Activated CD4-positive, alpha-beta T cell treated with anti-CD3 and anti-CD28 coated beads, Interleukin-2, amount 50 U/mL, for 24 hours (primary cell): ENCODE data around the gene MTSS2.
"Not testable (repeated sequence)": the region's sequence is repeated elsewhere in the genome, so short reads cannot be mapped to it uniquely, and the experiment has no call there.

Experiments
- DNase-seq, 2 donors: peaks; one replicate each; pipeline ENCODE4 v3.0.0-alpha.2; 2020; ENCODE audit warnings: low read depth in 1 of 2, low spot score in 1 of 2

The MTSS2 gene

GRCh38 chr16:70675851-70676513 is 9.9 kb downstream of the MTSS2 start:
- DNase-seq, result no peak

GRCh38 chr16:70674221-70675014 is 11.4 kb downstream of the MTSS2 start:
- DNase-seq, result no peak

DNA sequence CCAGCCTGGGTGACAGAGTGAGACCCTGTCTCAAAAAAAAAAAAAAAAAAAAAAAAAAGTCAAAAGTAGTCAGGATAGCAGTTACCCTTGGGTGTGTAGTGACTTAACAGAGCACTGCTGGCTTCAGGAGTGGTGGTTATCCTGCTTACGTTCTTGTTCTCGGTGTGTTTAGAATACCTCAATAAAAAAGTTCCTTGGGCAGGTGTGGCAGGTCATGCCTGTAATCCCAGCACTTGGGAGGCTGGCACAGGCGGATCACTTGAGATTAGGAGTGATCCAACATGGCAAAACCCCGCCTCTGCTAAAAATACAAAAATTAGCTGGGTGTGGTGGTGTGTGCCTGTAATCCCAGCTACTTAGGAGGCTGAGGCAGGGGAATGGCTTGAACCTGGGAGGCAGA is 14.9 kb downstream of the MTSS2 start:
- not testable (repeated sequence) for DNase-seq

GRCh38 chr16:70670175-70670574 is 15.7 kb downstream of the MTSS2 start:
- no peak for DNase-seq

DNA sequence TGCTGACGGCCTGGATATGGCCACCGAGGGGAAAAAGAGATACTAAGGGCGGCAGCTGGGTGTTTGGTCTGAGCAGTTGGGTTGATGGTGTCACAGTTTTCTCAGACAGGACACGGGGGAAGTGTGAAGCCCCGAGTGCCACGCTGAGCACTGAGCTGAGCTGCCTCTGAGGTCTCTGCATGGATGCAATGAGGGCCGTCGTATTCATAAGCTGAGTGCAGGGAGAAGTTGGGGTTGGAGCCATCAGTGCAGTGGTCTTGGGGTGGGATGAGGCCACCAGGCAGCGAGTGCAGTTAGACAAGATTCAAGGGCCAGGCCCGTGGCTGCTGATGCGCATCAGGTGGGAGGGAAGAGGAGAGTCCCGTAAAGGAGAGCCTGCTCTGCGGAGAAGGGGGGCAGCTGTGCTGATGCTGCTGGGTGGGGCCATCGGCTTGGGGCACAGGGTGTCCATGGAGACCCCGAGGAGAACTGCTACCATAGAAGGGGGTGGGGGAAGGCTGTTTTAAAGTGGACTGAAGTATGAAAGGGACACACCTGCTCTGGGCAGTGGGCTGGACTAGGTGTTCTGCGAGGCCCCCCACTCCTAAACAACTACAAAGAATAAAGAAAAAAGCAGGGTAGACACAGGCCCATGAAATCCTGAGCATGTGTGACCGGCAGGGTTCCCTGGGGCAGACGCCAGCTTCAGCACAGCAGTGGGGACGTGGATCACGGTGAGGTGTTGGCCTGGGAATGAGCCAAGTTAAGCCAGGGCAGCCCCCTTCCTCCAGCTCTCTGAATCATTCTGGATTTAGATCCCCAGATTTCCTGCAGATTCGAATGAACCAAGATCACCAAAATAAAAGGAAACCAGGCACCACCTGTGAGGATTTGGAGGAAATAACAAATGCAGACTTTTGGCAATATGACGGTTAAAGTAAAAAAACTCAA is 19.8 kb downstream of the MTSS2 start:
- DNase-seq, result no peak

- DNase-seq, result no peak
Observed at GRCh38 chr16:70665113-70665694, 20.6 kb downstream of the MTSS2 start.

GRCh38 chr16:70664325-70665112 is 21.3 kb downstream of the MTSS2 start:
- no peak for DNase-seq

DNA sequence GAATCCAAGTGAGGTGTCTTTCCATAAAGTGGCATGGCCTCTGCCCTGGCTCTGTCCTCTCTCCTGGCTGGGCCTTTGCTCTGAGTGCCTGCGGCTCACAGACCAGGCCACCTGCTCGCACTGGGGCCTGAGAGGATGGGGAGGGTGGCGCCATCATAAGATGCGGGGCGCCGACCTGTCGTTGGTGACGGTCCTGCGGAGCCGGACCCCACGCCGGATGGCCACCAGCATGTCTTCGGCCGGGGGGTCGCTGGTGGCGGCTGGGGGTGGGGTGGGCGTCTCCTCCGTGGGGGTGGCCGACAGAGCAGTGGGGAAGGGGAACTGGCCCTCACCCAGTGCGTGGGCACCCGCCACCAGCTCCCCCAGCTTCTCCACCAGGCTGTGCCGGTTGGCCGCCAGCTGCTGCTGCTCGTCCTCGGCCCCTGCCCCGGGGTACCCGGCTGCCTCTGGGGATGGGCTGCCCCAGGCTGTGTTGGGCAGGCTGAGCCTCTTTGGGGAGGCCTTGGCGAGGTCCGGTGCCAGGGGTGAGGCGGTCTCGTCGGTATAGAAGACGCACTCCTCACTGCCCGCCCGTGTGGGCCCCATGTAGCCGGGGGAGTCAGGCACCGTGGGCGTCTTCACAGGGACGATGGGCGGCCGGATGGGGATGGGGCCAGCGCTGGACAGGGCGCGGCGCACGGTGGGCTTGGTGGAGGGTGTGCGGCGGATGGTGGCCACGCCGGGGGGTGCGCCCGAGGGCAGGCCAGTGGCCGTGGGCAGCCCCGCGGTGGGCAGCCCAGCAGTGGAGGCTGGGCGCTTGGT is 22.1 kb downstream of the MTSS2 start:
- no peak for DNase-seq

GRCh38 chr16:70662991-70663523 is 22.8 kb downstream of the MTSS2 start:
- no peak for DNase-seq

DNA sequence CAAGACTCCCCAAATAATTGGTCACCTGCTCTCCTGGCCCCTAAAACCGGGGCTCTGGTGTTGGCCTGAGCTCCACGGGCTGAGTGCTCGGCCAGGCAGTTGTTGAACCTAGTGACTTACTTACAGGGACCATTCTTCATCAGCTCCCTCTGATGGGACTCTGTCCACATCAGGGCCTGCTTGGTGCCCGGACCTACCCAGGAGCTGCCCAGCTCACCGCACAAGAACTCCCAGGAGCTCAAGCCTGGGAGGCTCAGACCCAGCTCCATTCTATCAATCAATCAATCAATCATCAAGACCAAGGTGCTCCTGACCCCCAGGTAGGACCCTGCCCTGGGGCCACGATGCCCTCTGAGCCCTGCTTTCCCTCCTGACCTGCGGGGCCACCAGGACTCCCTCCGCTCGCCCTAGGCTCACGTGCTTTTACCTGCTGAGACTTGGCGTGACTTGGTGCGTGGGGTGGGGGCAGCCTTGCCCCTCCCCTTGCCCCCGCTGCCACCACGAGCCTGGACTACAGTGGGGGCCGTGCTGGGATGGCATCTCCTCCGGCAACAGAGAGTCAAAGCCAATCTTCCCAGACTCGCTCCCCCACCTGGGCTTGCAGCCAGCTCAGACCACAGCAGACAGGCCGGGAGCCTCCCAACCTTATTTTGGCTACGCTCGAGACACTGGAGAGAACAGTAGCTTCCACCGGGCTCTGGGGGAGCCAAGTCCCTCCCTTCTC is 23.8 kb downstream of the MTSS2 start:
- DNase-seq, result no peak

DNA sequence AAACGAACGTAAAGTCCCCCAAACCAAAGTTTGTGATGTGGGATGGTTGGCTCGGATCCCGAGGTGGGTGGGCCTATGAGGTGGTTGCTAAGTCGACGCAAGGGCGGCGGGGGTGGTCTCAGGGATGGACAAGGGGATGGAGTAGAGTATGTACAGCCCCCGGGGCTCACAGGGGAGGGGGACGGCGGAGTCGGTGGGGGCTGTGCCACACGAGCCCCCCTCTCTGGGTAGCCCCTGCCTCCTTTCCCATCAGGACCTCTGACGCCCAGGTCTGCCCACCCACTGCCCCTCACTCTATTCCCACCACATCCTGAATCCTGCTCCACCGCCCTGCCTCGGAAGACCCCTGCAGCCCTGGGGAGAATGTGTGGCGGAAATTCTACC is 24.3 kb downstream of the MTSS2 start:
- no peak for DNase-seq

DNA sequence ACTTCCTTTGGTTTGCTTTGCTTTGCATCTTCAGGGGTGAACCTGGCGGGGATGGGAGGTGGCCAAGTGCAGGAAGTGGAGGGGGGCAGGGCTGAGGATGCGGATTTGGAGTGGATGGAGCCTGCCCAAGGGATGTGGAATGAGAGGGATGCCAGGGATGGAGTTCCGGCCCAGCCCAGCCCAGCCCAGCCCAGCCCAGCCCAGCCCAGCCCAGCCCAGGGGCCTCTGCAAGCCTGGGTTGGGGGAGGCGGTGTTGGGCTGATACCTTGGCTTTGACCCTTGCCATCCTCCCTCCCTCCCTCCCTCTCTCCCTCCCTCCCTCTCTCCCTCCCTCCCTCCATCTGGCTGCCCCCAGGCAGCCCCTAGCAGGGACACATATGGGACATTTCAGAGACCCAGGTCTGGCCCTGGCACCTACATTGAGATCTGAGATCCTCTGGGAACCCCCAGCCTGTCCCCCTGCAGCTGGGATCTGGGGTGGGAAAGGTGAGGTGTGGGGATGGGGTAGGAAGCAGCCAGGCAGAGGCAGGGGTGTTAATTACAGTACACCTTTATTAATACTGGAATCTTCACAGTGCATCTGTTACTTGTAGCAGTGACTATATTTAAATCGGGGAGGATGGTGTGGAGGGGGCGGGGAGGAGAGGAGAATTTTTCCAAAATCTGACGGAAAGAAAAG is 25.0 kb downstream of the MTSS2 start:
- DNase-seq, result no peak

GRCh38 chr16:70659953-70660671 is 25.7 kb downstream of the MTSS2 start:
- DNase-seq, result no peak

DNA sequence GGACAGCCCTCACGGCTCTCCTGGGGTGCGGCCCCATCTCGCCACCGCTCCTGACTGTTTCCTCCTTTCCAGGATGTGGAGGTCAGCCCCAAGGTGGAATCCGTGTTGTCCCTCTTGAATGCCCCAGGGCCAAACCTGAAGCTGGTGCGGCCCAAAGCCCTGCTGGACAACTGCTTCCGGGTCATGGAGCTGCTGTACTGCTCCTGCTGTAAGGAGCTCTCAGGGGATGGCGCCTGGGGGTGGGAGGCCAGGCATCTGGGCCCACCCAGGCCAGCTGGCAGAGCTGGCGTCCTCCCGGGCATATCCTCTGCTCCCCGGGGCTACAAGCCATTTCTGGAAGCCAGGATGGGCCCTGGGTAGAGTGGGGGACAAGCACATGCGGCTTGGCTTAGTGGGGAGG is 26.3 kb downstream of the MTSS2 start:
- DNase-seq, result no peak

- DNase-seq, result no peak
Observed at GRCh38 chr16:70658921-70659320, 26.9 kb downstream of the MTSS2 start.

- DNase-seq, result no peak
Observed at GRCh38 chr16:70657956-70658355, 27.9 kb downstream of the MTSS2 start.

- no peak for DNase-seq
Observed at GRCh38 chr16:70656712-70657263, 29.1 kb downstream of the MTSS2 start.
